ENCODE results near the gene HLA-A. TPM values are rescaled to one million over a fixed set of nuclear protein-coding genes. Genes with fewer than 3 reads are reported as not detected.

Gene HLA-A
- total RNA-seq, 1 experiment from 2014 or later, result 251 TPM

- Histone ChIP-seq H3K36me3 (ENCODE audit: control insufficient read depth in 1 of 2, insufficient read depth in 2 of 2, low read length in 2 of 2) (no peaks in the 10 kb centered on the region), H3K4me3 (replicated peaks in 1 of 2; ENCODE audit: low read depth in 1 of 2, low read length in 2 of 2) (no peak overlapping the region), H3K79me2 (ENCODE audit: insufficient read depth, low read length) (no peaks in the 10 kb centered on the region), H4K20me1 (ENCODE audit: insufficient read depth) (no peaks in the 10 kb centered on the region), H3K9me3 (ENCODE audit: control insufficient read depth in 1 of 2, insufficient read depth in 1 of 2, low read depth in 1 of 2, low read length in 2 of 2) (no peaks in the 10 kb centered on the region), H3K4me2 (ENCODE audit: low read length) (peak overlapping the region; percentile 60), H3K27me3 (ENCODE audit: insufficient read depth, low read length) (no peaks in the 10 kb centered on the region), H3K9me2 (ENCODE audit: insufficient read depth) (no peaks in the 10 kb centered on the region), H2AFZ (ENCODE audit: low read depth, low read length, poor library complexity, severe bottlenecking) (no peak overlapping the region), H3K4me1 (ENCODE audit: control insufficient read depth in 1 of 2, insufficient read depth in 2 of 2, low read length in 2 of 2) (peaks cover 32 to 49% of the 10 kb centered on the region in 2 experiments), H3K9ac (ENCODE audit: low read length) (no peak overlapping the region), H3K27ac (ENCODE audit: low read depth, low read length) (no peak overlapping the region)
- ChIA-PET CTCF (no interaction called here), RAD21 (ENCODE audit: low non-redundant PET in 1 of 2, low total read pairs in 2 of 2, uncharacterized antibody in 2 of 2, unreplicated experiment in 2 of 2) (no interaction called here), POLR2A (no interaction called here)
- intact Hi-C loops (cut with micrococcal nuclease), result no loop called here
- ATAC-seq, result peak; percentile 48; the same call in 1 of the 2 replicates
- TF ChIP-seq CEBPB (IDR thresholded peaks at IDR 0.05; ENCODE audit: low read depth) (no peak), MAX (IDR thresholded peaks at IDR 0.05) (no peak), REST (IDR thresholded peaks at IDR 0.05; ENCODE audit: low read depth) (no peak), TCF7L2 (IDR thresholded peaks at IDR 0.05; ENCODE audit: borderline replicate concordance, extremely low read depth, insufficient read depth, insufficient read length) (no peak), POLR2AphosphoS5 (IDR thresholded peaks at IDR 0.05; ENCODE audit: low read depth, low read length) (no peak), YY1 (IDR thresholded peaks at IDR 0.05; ENCODE audit: extremely low read depth, insufficient replicate concordance, low read depth, low read length) (no peak), CTCF (IDR thresholded peaks at IDR 0.05 in 2 of 3, conservative IDR thresholded peaks at IDR 0.05 in 1 of 3; ENCODE audit: borderline replicate concordance in 1 of 3, insufficient read depth in 1 of 3, low read depth in 2 of 3, low read length in 2 of 3) (no peak), CBX3 (IDR thresholded peaks at IDR 0.05; ENCODE audit: low read depth) (no peak), POLR2A (IDR thresholded peaks at IDR 0.05; ENCODE audit: borderline replicate concordance, extremely low read depth, insufficient read depth, insufficient read length) (no peak), FOSL1 (IDR thresholded peaks at IDR 0.05; ENCODE audit: low read depth) (no peak), ELF1 (IDR thresholded peaks at IDR 0.05; ENCODE audit: borderline replicate concordance, low read depth) (no peak), SRF (IDR thresholded peaks at IDR 0.05; ENCODE audit: low read depth) (no peak), ZNF274 (IDR thresholded peaks at IDR 0.05; ENCODE audit: low read depth, low read length) (no peak), EZH2phosphoT487 (IDR thresholded peaks at IDR 0.05; ENCODE audit: borderline replicate concordance) (no peak), EGR1 (IDR thresholded peaks at IDR 0.05; ENCODE audit: low read depth) (no peak), ATF3 (IDR thresholded peaks at IDR 0.05) (no peak), SP1 (IDR thresholded peaks at IDR 0.05; ENCODE audit: low read depth) (no peak), SIN3A (IDR thresholded peaks at IDR 0.05; ENCODE audit: low read depth) (no peak)
- DNase-seq (ENCODE audit: low read depth, low spot score), result no peak
- BruUV-seq (replicated peaks), result no TSS peak
Measured at GRCh38 chr6:29955783-29956182, 13.5 kb downstream of the HLA-A start.

Data from HCT116 (cell line).